ENCODE data around the gene CLTCL1. TPM values are rescaled to one million over a fixed set of nuclear protein-coding genes. Genes with fewer than 3 reads are reported as not detected.
"Not testable (repeated sequence)": the region's sequence is repeated elsewhere in the genome, so short reads cannot be mapped to it uniquely, and the experiment has no call there.

Gene CLTCL1
- total RNA-seq, 4 donors from 2014 or later, result 3.8 to 8.6 (median 5.6) TPM

GRCh38 chr22:19317865-19318264, 26.3 kb upstream of the CLTCL1 start:
- H3K4me1 ChIP-seq, result no peaks in the 10 kb centered on the region

GRCh38 chr22:19307872-19308271, 16.4 kb upstream of the CLTCL1 start:
- H3K27me3 ChIP-seq, result no peaks in the 10 kb centered on the region
- no peaks in the 10 kb centered on the region for H3K36me3 ChIP-seq
- intact Hi-C loops (cut with DNase I; ENCODE audit: low total_unique reads), result no loop called here
- WGBS, 2 donors (ENCODE audit: low coverage in 1 of 2), result 65 to 100% methylated on average over 1 to 2 of the region's 2 CpGs
- no peak overlapping the region for H3K27ac ChIP-seq
- TF ChIP-seq CTCF (IDR thresholded peaks at IDR 0.05), result no peak
- no peak for TF ChIP-seq POLR2AphosphoS5 (IDR thresholded peaks at IDR 0.05)
- TF ChIP-seq EP300 (IDR thresholded peaks at IDR 0.05; ENCODE audit: low read depth), result no peak
- no peak for TF ChIP-seq POLR2A (IDR thresholded peaks at IDR 0.05)
- H3K4me1 ChIP-seq, result no peaks in the 10 kb centered on the region
- in situ Hi-C loops (cut with MboI; ENCODE audit: low pct_ligation_motif_present in 1 of 4, low pct_unique_long_range_greater_than_20kb in 1 of 4, low sequenced_read_pairs in 3 of 4), result no loop called here
- H3K9me3 ChIP-seq, result no peaks in the 10 kb centered on the region
- no peak overlapping the region for H3K4me3 ChIP-seq
- DNase-seq, result no peak

More at GRCh38 chr22:19317865-19318264, 26.3 kb upstream of the CLTCL1 start:
- Histone ChIP-seq H3K4me3 (no peak overlapping the region), H3K27me3 (no peaks in the 10 kb centered on the region), H3K36me3 (no peaks in the 10 kb centered on the region), H3K27ac (no peak overlapping the region), H3K9me3 (peaks cover 33 to 36% of the 10 kb centered on the region in 2 donors)
- DNase-seq, result no peak
- intact Hi-C loops (cut with DNase I; ENCODE audit: low total_unique reads), result no loop called here
- TF ChIP-seq POLR2AphosphoS5 (IDR thresholded peaks at IDR 0.05) (no peak), CTCF (IDR thresholded peaks at IDR 0.05) (no peak), POLR2A (IDR thresholded peaks at IDR 0.05) (no peak), EP300 (IDR thresholded peaks at IDR 0.05; ENCODE audit: low read depth) (no peak)
- in situ Hi-C loops (cut with MboI; ENCODE audit: low pct_ligation_motif_present in 1 of 4, low pct_unique_long_range_greater_than_20kb in 1 of 4, low sequenced_read_pairs in 3 of 4), result no loop called here

DNA sequence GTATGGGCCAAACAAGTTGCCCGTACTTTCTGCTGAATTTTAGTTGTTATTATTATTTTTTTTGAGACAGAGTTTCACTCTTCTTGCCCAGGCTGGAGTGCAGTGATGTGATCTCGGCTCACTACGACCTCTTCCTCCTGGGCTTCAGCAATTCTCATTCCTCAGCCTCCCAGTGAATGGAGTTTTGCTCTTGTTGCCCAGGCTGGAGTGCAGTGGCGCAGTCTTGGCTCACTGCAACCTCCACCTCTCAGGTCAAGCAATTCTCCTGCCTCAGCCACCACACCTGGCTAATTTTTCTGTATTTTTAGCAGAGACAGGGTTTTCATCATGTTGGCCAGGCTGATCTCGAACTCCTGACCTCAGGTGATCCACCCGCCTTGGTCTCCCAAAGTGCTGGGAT, 15.0 kb upstream of the CLTCL1 start:
- H3K4me3 ChIP-seq; in situ Hi-C loops (cut with MboI; ENCODE audit: low pct_ligation_motif_present in 1 of 4, low pct_unique_long_range_greater_than_20kb in 1 of 4, low sequenced_read_pairs in 3 of 4); H3K27me3 ChIP-seq; H3K36me3 ChIP-seq; H3K27ac ChIP-seq; DNase-seq; intact Hi-C loops (cut with DNase I; ENCODE audit: low total_unique reads); H3K9me3 ChIP-seq; H3K4me1 ChIP-seq: not testable (repeated sequence)
- 91 to 93% methylated on average over 3 to 6 of the region's 6 CpGs for WGBS, 2 donors (ENCODE audit: low coverage in 1 of 2)

DNA sequence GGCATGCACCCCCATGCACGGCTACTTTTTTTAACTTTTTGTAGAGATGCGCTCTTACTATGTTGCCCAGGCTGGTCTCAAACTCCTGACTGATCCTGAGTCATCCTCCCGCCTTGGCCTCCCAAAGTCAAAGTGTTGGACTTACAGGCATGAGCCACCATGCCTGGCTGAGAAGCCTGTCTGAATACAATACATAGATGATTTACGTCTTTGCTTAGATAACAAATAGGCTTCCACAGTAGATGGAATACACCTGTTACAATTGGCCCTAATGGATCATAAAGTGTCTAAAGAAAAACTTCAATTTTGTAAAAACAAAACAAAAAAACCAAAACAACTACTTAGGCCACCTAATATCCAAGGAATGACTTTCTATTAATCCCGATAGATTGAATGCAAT, 13.0 kb upstream of the CLTCL1 start:
- in situ Hi-C loops (cut with MboI; ENCODE audit: low pct_ligation_motif_present in 1 of 4, low pct_unique_long_range_greater_than_20kb in 1 of 4, low sequenced_read_pairs in 3 of 4) (no loop called here), intact Hi-C loops (cut with DNase I; ENCODE audit: low total_unique reads) (no loop called here)
- H3K27ac ChIP-seq, result no peak overlapping the region
- no peak overlapping the region for H3K4me3 ChIP-seq
- no peak for DNase-seq
- H3K36me3 ChIP-seq, result no peaks in the 10 kb centered on the region
- H3K9me3 ChIP-seq, result no peaks in the 10 kb centered on the region
- WGBS, 2 donors (ENCODE audit: low coverage in 1 of 2), result 88 to 89% methylated on average over 2 to 5 of the region's 5 CpGs
- no peaks in the 10 kb centered on the region for H3K4me1 ChIP-seq
- TF ChIP-seq CTCF (IDR thresholded peaks at IDR 0.05) (no peak), POLR2A (IDR thresholded peaks at IDR 0.05) (no peak), POLR2AphosphoS5 (IDR thresholded peaks at IDR 0.05) (no peak)
- H3K27me3 ChIP-seq, result no peaks in the 10 kb centered on the region

GRCh38 chr22:19303785-19304184, 12.3 kb upstream of the CLTCL1 start:
- Histone ChIP-seq H3K27me3 (no peaks in the 10 kb centered on the region), H3K4me3 (no peak overlapping the region), H3K4me1 (no peaks in the 10 kb centered on the region), H3K36me3 (no peaks in the 10 kb centered on the region), H3K9me3 (no peaks in the 10 kb centered on the region), H3K27ac (no peak overlapping the region)
- 56% methylated on average over 1 of the region's 1 CpG; no CpG with 5 or more reads in 1 of the 2 donors for WGBS, 2 donors (ENCODE audit: low coverage in 1 of 2)
- intact Hi-C loops (cut with DNase I; ENCODE audit: low total_unique reads) (no loop called here), in situ Hi-C loops (cut with MboI; ENCODE audit: low pct_ligation_motif_present in 1 of 4, low pct_unique_long_range_greater_than_20kb in 1 of 4, low sequenced_read_pairs in 3 of 4) (no loop called here)
- no peak for TF ChIP-seq CTCF (IDR thresholded peaks at IDR 0.05)
- no peak for TF ChIP-seq EP300 (IDR thresholded peaks at IDR 0.05; ENCODE audit: low read depth)
- TF ChIP-seq POLR2A (IDR thresholded peaks at IDR 0.05), result no peak
- TF ChIP-seq POLR2AphosphoS5 (IDR thresholded peaks at IDR 0.05), result no peak
- DNase-seq, result no peak
